GM10847 (cell line): Measurements from ENCODE around the gene ZNF586.

Experiments
- POLR2A ChIP-seq: IDR thresholded peaks from 2 replicates; pipeline ENCODE4 v1.6.1; 2011; ENCODE audit not compliant: insufficient read length; ENCODE audit errors: extremely low read depth

ZNF586 gene

GRCh38 chr19:57769345-57770131 lies at the start of gene ZNF586:
TSS of gene ZNF586 (plus strand) at chr19:57769676. CDS start at chr19:57769843, 167 bp downstream.
- peak; percentile 73 for TF ChIP-seq POLR2A

GRCh38 chr19:57719901-57720519 lies 49.5 kb upstream of the ZNF586 start:
- no peak for TF ChIP-seq POLR2A

- no peak for TF ChIP-seq POLR2A
Measured at GRCh38 chr19:57720878-57721277, 48.6 kb upstream of the ZNF586 start.

GRCh38 chr19:57746580-57747471 lies 22.6 kb upstream of the ZNF586 start, which contains the start of gene ZNF776:
TSS of gene ZNF776 (plus strand) at chr19:57746815. CDS start at chr19:57747059, 244 bp downstream.
- TF ChIP-seq POLR2A, result peak; percentile 57

- no peak for TF ChIP-seq POLR2A
Measured at GRCh38 chr19:57747472-57747807, 22.0 kb upstream of the ZNF586 start.

- TF ChIP-seq POLR2A, result no peak
Measured at GRCh38 chr19:57748029-57748428, 21.4 kb upstream of the ZNF586 start.

GRCh38 chr19:57754091-57754673 lies 15.3 kb upstream of the ZNF586 start:
- TF ChIP-seq POLR2A, result no peak

GRCh38 chr19:57755031-57755430 lies 14.4 kb upstream of the ZNF586 start:
- TF ChIP-seq POLR2A, result no peak

GRCh38 chr19:57757941-57758340 lies 11.5 kb upstream of the ZNF586 start:
- no peak for TF ChIP-seq POLR2A

GRCh38 chr19:57759096-57759495 lies 10.4 kb upstream of the ZNF586 start:
- TF ChIP-seq POLR2A, result no peak

GRCh38 chr19:57771417-57771816 lies 1.9 kb downstream of the ZNF586 start:
- TF ChIP-seq POLR2A, result no peak

- no peak for TF ChIP-seq POLR2A
Measured at GRCh38 chr19:57773488-57773887, 4.0 kb downstream of the ZNF586 start.

GRCh38 chr19:57776764-57777296 lies 7.4 kb downstream of the ZNF586 start:
- no peak for TF ChIP-seq POLR2A

- TF ChIP-seq POLR2A, result no peak
Measured at GRCh38 chr19:57778336-57778735, 8.9 kb downstream of the ZNF586 start.
